Activated naive CD4-positive, alpha-beta T cell treated with anti-CD3 and anti-CD28 coated beads, Interleukin-2, amount 50 U/mL, for 16 hours (primary cell): Measurements from ENCODE around the gene MYLK.

Source experiments
- DNase-seq: peaks from one replicate; pipeline ENCODE4 v3.0.0-alpha.2; 2020

The MYLK gene

GRCh38 chr3:123638936-123639689, 245.0 kb downstream of the MYLK start:
- no peak for DNase-seq

- DNase-seq, result no peak
Measured at GRCh38 chr3:123637841-123638240, 246.3 kb downstream of the MYLK start.

- no peak for DNase-seq
Measured at GRCh38 chr3:123637131-123637530, 247.0 kb downstream of the MYLK start.

- DNase-seq, result no peak
Measured at GRCh38 chr3:123636431-123636841, 247.7 kb downstream of the MYLK start.

- no peak for DNase-seq
Measured at GRCh38 chr3:123635717-123636116, 248.4 kb downstream of the MYLK start.

DNA sequence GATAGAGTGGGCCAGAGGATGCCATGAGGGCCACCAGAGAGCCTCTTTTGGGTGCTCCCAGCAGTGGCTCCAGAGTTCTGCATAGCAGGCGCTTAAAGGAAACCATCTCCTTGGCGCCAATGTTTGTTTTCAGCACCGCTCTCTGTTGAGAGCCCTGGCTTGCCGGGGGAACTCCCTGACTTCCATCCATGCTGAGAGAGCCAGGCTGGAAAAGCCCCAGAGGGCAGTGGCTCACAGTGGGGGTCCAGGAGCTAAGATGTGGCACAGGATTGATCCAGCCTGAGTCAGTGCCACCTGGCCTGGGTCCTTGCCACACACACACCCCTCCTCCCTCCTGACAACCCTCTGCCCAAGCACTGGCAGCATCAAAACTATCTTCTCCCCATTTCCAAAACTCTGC, 248.9 kb downstream of the MYLK start:
- no peak for DNase-seq

GRCh38 chr3:123634149-123635051, 249.7 kb downstream of the MYLK start:
- DNase-seq, result no peak

DNA sequence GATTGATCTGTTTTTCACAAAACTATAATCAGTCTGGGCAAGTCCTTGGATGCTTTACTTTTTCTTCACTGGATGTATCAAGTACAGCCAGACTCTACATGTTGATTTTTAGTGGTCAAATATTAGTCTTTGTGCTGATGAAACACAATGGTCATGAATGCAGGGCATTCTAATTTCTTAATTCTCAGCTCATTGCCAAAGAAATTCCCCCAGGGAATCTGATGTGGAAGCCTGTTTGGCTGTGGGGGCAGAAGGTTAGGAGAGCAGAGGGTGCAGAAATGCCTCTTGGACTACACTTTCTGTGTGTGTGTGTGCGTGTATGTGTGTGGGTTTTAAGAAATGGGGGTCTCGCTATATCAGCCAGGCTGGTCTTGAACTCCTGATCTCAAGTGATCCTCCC, 250.6 kb downstream of the MYLK start:
- no peak for DNase-seq

- DNase-seq, result no peak
Measured at GRCh38 chr3:123632161-123632655, 251.9 kb downstream of the MYLK start.

DNA sequence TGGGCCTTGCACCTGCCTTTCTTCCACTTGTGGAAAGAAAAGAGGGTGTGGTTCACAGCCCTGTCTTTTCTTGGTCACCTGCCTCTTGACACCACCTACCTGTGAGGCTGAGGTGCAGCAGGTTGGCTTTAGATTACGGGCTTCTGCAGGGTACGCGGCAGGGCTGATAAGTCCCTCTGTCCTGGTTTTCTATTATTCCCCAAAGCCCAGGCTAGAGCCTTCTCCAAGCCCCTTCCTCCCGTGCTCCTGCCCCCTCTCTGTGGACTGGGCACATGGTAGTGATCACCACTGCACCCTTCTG, 254.4 kb downstream of the MYLK start:
- no peak for DNase-seq

DNA sequence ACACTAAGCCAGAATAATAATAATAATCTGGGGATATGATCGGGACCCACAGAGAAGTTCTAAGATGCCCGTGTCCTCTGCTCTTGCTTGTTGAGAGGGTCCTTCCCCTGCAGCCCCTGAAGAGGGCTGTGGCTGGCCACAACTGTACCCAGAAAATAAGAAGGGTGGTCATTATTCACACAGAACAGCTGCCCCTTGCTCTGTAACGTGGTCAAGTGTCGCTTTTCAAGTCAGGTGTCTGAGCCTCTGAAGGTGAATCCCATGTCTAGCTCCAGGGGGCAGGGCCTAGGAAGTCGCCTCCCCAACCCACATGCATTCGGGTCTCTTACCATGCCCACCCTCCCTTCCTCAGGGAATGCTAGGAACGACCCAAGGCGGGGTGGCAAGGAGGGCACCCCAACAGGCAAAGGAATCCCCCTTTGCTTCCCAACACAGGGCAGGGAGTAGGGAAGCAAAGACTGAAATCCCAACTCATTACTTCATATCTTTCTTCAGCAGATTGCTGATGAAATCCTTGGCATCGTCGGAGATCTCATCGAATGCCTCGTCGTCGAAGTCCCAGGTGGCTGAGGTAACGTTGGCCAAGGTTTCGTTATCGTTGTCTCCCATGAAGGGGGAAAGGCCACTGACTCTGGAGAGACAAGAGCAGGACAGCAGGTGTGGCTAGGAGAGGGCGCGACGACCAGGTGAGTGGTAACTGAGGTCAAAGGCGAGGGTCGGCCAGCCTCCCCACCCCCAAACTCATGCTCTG, 255.0 kb downstream of the MYLK start:
- DNase-seq, result no peak

GRCh38 chr3:123627673-123628670, 256.2 kb downstream of the MYLK start:
- DNase-seq, result no peak

- no peak for DNase-seq
Measured at GRCh38 chr3:123626881-123627280, 257.3 kb downstream of the MYLK start.

DNA sequence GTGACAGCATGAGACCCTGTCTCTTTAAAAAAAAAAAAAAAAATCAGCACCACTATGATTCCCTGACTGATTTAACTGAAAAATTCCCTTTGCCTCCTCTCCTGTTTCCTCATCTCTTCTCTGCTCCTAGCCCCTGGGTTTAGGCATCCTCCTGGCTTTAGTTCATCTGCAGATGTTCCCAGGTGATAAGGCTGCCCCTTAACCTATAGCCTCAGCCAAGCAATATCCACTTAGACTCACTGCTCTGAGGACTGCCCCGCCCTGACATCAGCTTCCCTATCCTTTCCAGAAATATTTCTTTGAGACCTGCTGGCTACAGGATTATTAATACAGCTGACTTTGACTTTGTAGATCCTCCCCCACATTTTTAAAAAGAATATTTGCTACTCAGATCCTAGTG, 259.8 kb downstream of the MYLK start:
- DNase-seq, result no peak

DNA sequence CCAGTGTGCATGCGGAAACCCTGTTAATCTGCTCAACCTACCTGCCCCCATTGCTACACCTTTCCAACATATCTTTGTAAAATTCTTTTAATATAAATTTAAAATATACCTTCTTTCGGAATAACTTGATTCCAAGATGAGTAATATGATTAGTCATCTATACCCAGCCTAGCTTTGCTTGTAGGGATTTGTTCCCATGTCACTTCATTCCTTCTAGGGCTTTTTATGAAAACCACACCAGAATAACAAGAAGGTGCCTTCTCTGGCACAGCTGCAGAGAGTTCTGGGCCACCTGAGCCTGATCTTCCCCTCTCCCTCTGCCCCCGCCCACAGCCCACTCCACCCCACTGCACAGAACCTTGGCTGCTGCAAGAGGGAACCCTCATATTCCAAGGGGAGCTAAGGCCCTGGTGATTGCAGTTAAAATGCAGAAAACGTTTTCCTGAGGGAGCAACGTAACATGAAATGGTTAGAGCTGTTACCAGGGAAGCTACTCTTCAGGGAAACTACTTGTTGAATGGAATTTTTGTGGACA, 260.7 kb downstream of the MYLK start:
- DNase-seq, result no peak

DNA sequence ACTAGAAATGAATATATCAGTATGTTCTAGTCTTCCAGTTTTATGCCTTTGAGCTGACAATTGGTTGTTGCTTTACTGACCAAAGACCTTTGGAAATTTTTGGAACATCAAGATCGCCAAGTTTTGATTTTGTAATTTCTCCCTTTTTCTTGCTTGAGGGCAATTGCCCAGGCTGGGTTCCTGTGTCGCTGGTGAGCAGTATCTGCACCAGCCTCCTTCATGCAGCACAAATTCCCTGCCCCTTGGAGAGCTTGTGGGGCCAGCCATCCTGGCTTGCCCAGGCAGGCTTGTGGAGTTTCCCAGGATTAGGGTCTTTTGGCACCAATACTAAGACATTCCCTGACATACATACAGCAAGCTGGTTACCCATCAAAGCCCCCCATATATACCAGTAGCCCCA, 261.4 kb downstream of the MYLK start:
- DNase-seq, result no peak

DNA sequence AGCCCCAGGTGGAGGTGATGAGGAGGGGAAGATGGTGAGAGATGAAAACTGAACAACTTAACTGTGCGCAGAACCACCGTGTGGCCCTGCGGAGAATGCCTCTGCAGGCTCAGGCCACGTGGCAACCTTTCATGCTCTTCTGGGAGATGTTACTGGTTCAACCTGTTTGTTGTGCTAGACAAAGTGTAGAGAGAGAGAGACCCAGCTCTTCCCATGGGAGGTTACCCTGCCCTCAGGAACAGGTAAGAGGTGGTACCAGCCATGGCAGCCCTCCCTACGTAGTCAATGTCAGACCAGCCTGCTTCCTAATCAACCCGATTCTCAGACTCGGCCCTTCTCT, 262.3 kb downstream of the MYLK start:
- DNase-seq, result no peak

- DNase-seq, result no peak
Measured at GRCh38 chr3:123621186-123621849, 262.8 kb downstream of the MYLK start.

DNA sequence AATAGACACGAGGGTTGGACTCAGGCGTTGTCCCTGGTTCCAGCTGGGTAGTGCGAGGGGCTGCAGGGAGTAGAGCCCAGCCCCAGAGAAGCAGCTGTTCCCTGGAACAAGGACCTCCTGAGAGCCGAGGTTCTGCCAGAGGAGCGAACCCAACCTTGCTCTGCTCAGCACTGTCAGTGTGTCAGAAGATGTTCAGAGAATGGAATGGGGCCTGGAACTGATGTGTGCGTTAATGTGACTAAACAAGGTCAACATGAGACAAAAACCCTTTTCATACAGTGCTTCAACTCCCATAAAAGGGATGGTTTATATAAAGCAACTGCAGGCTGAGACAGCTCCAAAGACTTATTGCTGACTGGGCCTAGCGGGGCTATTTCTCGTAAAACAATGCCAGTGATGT, 263.8 kb downstream of the MYLK start:
- DNase-seq, result no peak

- no peak for DNase-seq
Measured at GRCh38 chr3:123618768-123619484, 265.2 kb downstream of the MYLK start.
